GM18520 (cell line): ENCODE results near the gene DENND5B.
A peak's percentile ranks its signal among the peaks of the same experiment; 100 is the strongest.
"Not testable (repeated sequence)": the region's sequence is repeated elsewhere in the genome, so short reads cannot be mapped to it uniquely, and the experiment has no call there.

ENCODE experiments used
- ATAC-seq: cut with Tn5 transposase; IDR thresholded peaks from one replicate; pipeline ENCODE4 v1.9.1; 2021; ENCODE audit not compliant: unreplicated experiment

DENND5B gene

DNA sequence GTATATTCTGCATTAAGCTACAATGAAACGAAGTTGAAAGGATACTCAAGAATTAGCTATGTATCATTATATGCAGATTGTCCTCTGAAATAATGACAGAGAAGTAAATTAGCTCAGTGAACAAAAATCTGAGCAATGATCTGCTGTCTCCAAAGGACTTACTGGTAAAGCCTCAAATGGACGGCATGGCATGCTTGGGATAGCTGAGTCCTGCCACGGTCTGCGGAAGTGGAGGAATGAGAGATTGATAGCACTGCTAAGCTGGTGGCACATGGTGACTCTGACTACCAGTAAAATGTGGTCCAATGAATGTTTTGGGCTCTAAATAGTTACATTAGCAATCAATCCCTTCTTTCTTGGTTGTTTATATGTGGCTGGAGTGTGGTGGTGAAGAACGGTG is 3.7 kb upstream of the DENND5B start:
- no peak for ATAC-seq

DNA sequence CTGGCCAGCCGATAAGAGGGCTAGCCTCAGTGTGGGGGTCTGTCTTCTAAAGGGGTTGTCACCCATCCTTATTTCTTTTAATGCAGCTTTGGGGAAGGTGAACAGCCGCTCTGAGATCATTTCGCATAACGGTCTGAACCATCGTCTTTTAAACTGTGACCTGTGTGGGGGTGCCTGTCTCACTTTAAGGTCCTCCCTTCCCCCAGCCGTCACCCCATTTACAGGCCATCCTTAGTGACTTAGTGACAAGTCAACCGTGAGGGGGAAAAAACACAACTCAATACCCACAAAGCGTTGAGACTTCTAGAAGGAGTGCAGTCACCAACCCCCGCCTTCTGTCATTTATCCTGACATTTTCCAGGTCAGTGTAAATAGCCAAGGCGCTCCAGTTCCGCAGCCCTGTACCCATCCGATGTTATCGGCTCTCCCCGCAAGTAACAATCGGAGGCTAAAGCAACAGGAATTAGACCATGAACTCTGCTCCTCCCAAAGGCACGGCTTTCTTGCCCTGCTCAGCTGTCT is 505 bp upstream of the DENND5B start:
- peak; percentile 1 for ATAC-seq

DNA sequence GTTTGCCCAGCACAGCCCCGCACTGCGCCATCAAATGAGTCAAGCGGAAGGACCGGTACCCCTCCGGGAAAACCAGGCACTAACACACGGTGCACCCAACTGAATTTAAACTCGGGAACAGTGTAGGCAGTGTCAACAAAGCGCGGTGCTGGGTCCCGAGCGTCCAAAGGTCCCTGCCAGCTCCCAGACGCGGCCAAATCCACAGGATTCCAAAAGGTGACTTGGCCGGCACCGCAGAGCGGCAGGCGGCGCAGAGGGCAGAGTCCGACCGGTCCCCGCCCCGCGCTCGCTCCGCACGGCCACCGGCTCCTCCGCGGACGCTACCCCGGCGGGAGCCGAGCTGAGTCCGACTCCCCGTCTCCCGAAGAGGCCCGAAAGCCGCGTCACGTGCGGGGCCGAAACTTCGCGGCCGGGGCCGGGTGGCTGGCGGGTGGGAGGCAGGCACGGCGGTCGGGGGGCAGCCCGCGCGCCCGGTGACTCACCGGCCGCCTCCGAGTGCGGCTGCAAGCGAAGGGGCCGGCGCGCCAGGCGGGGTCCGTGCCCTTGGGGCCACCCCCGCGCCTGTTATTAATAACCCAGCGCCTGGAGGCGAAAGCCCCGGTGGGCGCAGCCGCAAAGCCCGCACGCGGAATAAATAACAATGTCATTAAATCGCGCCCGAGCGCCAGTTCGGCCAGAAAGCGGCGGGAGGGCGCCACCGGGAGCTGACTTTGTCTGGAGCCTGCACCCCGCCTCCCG is 863 bp downstream of the DENND5B start:
- peak; percentile 16 for ATAC-seq

DNA sequence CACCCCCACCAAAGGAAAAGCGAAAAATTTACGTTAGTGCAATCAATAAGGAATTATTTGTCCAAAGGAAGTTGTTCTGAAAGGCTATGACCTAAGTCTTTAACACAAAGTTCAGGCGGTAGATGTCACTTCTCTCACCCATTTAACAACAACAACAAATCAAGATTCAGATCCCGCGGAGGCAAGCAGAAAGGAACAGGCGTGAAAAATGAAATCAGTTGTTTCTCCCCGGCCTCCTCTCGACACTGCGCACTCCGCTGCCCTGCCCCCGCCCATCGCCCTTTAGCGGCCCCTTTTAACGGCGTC is 1.4 kb downstream of the DENND5B start:
- ATAC-seq, result peak; percentile 21

DNA sequence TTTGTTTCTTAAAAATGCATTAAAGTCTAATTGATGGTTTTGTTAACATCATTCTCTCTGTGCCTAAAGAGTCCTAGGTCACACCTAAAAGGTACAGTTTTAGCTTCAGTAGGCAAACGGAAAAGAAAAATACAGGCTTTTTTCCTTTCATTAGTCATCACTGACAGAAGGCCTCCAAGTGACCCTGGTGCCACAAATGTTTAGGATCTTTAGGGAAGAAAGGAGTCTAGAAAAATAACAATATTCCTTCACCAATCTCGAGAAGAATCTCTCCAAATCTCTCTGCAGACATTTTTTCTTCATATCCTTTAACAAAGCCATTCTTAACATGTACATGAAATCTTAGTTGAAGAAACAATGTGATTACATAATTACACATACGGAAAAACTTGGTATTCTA is 2.0 kb downstream of the DENND5B start:
- ATAC-seq, result no peak

DNA sequence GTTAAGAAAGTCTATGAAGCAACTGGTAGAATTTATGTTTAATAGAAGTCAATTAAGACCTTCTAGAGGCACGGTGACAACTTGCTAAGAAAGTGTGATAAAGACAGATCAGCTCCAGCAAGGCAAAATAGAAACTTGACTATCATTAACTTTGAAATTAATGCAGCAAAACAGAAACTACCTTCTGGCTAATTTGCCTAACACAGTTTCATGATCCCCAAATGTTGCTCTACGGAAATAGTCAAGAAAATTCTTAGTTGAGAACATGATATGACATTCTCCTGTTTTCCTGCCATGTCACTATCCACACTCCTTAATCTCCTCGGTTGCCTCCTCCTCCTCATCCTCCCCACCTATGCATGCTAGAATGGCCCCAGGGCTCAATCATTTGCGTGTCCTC is 4.2 kb downstream of the DENND5B start:
- ATAC-seq, result no peak

DNA sequence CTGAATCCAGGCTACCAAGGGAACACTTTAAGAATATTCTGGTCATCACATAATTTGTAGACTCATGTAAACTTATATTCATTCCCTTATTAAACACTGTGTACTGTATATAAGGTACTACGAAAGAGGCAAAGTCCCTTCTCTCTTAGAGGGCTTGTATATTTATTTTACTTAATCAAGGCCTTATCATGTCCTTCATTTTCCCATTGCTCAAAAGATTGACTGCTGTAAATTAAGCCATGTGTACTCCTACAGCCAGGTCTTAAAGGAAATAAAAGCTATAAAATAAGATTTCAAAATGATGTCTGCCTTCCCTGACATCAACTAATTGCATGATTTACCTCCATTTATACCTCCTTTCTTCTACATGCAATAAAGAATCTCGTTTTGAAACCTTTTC is 5.0 kb downstream of the DENND5B start:
- no peak for ATAC-seq

DNA sequence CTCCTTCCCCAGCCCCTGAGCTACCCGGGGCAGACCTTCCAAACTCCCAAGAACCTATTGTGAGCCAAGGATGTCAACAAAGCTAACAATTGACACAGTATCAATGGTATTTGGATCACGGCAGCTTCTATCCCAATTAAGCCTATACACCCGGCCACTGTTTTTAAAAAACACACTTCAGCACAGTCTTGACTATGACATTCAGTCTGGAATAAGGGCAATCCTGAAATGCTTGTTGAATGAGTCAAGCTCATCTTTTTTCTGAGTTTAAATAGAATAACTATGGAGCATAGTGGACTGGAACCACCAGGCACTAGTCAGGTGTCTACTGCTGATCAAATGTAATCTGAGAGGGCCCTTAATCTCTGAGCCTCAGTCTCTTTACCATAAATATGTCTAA is 5.7 kb downstream of the DENND5B start:
- no peak for ATAC-seq

DNA sequence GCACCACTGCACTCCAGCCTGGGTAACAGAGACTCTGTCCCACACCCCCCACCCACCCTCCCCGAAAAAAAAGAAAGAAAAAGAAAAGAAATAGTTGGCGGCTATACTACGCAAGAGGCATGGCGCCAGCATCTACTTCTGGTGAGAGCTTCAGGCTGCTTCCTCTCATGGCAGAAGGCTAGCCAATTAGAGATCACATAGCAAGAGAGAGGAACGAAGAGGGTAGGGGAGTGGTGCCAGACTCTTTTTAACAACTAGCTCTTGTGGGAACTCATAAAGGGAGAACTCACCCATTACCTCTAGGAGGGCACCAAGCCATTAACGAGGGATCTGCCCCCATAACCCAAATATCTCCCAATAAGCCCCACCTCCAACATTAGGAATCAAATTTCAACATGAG is 6.2 kb downstream of the DENND5B start:
- ATAC-seq, result no peak

DNA sequence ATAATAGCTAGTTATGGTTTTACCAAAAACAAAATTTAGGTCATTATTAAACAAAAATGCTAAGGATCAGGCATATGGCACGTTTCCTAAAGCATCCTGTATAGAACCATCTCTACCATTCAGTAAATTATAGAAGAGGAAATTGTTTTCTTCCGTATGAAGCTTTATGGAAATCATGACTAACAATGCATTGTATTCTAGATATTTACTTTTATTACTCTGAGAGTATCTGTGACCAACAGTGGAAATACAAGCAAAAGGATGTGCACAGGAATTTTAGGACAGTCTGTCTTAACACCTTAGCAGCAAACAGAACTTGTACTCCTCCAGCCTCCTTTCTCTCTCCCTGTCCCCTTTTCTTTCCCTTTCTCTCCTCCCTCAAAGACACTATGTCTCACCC is 7.1 kb downstream of the DENND5B start:
- ATAC-seq, result no peak

DNA sequence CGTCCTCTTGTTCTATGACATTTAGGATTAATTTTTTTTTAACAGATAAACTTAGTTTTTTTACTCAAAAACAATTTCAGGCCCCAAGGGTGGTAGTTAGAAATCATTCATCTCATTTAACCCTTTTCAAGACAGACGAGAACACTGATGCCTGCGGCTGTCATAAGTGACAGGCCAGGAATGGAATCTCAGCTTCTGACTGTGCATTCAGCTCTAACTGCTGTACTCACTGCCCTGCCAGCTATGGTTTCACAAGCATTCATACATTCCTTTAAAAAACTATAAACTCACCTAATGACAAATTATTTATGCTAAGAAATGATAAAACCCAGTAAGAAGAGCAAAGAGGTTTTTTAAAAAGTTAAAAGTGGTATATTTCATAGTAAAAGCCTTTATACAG is 8.8 kb downstream of the DENND5B start:
- no peak for ATAC-seq

DNA sequence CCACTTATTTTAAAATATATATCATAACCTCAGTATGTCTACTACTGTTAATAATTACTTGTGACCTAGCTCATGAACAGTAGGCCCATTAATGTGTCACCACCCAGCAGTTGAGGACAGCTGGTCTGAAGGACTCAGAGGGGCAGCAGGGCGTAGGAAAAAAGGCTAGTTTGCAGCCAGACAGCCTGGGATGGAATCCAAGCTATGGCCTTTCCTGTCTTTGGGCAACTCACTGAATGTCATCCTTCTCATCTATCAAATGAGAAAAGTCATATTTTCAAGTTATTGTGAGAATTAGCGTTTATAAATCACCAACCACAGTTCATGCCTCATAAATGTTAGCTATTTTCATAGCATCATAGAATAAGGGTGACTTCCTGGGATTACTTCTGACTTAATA is 12.3 kb downstream of the DENND5B start:
- no peak for ATAC-seq

DNA sequence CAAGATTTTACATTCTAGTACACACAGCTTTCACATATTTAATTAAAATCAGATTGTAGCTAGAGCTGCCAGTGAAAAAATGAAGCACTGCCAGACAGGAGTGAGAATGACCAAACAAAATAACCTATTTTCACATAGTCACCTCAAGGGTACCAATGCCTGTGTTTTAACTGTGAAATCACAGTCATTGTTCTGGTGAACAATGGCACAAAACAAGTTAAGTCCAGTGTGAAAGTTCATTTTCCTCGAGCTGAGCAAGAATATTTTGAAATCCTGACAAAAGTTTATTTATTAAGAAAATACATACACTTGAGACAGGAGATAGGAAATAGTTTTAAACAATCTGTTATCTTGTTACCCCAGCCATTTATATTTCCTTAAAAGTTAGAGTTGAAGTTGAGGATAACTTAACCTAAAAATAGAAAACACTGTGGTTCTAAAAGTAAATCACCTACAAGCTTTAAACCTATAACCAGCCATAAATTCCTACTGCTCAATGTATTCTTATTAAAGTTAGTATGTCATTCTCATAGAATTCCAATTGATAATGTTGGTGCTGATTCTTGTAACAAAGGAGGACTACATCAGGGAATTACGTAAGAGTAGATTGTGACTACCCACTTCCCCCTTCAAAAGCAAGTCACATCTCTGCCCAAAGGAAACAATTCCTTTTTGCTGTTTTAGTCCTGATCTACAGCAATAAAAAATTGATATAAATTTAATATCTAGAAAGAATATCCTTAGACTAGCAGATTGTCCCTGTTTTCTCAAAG is 15.9 kb downstream of the DENND5B start:
- ATAC-seq, result no peak

DNA sequence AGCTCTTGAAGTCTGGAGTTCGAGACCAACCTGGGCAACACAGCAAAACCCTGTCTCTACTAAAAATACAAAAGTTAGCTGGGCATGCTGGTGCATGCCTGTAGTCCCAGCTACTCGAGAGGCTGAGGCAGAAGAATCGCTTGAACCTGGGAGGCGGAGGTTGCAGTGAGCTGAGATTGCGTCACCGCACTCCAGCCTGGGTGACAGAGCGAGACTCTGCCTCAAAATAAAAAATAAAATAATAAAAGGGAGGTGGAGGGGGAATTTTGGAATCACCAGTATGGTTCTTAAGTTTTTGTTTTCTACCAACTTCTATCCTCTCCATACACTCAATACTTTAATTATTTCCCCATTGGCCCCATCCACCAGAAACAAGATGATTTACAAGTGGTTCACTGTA is 16.6 kb downstream of the DENND5B start:
- ATAC-seq, result not testable (repeated sequence)

DNA sequence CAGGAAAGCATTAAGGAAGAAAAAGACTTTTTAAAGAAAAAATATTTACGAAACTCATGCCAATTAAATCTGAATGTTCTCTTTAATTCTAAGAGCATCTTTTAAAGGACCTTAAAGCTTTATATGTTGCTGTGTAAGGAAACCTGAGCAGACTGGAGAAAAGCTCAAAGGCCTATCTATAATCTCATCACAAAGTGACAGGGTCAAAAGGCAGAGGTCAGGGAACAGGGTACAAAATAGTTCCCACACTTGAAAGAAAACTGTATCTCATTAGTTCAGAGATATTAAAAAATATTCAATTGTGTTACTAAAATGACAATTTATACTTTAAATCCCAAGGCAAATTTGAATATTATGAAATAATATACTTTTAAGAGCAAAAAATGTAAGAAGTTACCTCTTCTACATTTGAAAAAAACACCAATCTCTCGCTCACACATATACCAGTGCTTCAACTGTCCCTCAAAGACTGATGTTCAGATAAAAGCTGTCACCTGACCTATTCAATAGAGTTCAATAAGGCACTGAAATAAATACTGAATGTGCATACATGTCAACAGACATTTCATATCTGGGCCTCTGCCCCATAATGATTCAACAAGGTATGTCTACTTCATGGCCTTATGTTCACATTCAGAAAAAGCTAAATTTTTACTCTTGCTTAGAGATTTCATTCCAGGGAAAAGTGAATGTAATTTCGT is 17.9 kb downstream of the DENND5B start:
- ATAC-seq, result no peak

DNA sequence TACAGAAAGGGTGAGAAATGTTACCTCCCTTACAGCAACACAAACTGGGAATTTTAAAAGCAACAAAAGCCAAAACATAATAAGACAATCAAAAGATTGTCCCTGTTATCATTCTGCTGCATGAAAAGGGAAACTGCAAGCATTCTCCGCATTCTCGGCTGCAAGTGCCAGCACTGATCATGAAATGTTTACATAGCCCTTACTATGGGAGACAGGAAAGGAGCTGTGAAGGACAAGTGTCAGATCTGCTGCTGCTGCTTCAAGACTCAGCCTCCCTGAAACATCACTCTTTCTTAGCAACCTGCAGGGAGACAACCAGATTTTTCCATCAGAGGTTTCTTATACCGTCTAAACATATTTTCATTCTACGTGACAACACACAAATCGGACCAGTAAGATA is 20.1 kb downstream of the DENND5B start:
- ATAC-seq, result no peak

DNA sequence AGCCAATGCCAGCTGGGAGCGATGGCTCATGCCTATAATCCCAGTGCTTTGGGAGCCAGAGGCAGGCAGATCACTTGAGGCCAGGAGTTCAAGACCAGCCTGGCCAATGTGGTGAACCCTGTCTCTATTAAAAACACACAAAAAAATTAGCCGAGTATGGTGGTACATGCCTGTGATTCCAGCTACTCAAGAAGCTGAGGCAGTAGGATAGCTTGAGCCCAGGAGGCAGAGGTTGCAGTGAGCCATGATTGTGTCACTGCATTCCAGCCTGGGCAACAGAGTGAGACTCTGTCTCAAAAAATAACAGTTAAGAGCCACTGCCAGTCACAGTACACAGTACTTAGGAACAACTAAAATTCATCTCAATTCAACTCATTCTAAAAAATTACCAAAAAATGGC is 21.4 kb downstream of the DENND5B start:
- ATAC-seq, result not testable (repeated sequence)

DNA sequence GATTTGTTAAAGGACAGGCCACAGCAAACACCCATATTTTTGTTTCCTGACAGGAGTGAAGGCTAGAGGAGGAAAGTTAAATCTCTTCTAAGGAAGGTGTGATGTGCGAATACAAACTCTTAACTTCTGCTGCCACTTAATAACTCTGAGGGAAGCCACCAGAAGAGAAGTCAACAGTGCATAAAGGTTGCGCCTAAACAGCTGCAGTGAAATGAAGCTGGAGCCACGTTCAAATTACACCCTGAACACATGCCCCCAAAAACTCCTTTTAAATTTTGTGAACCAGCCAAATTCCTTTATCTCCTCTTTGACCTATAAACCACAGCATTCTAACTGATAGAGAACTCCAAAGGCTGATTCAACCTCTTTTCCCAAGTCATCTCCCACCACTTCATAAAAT is 22.4 kb downstream of the DENND5B start:
- no peak for ATAC-seq

DNA sequence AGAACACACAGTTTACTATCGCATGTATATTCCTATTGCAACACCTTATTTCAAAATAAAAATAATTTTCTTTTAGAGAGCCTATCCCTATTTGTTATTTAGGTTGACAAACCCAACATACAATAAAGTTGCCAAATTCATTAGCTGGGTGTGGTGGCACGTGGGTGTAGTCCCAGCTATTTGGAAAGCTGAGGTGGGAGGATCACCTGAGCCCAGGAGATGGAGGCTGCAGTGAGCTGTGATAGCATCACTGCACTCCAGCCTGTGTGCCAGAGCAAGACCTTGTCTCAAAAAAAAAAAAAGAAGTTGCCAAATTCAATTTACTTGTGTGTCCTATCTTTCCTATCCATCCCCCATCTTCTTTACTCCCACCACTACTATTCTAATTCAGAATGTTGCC is 23.9 kb downstream of the DENND5B start:
- ATAC-seq, result no peak

DNA sequence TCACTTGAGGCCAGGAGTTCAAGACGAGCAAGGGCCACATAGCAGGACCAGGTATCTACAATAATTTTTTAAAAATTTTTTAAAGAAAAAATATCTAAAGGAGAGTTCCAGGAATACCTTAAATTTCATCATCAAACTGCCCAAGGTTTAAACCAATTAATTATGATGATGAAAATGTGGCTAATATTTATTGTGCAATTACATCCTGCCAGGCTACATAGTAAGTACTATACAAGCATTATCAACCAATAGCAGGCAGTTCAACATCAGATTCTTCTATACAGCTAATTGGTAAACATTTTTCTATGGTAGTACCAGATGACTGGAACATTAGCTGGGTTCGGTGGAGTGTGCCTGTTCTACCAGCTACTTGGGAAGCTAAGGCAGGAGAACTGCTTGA is 24.4 kb downstream of the DENND5B start:
- no peak for ATAC-seq

DNA sequence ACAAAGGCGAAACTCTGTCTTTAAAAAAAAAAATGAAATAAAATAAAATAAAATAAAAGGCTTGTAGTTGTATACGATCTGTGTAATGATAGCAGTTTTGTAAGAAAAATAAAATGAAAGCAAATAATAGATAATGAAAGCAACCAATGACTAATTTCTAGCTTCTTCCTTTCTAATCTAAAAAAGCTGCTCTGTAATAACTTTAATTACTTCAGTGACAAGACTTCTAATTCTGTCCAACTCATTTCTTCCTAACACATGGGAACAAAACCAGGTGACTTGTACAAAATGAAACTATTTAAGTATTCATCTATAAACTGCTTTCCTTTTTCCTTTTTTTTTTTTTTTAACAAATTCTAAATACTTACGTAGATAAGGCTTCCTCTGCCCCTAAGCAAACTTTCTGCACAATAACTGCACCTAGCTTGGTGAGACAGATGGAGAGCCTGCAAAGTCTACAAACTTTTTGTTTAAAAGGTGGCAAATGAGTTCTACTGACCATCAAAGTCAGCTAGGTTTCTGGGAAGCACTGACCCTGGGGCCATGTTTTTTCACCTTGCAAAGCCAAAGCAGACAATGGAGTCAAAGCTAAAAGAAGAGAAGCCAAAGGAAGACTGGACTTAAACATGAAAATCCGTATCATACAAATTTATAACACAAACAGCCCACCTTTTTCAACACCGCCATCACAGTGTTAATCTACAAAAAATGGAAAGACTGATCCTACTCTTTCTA is 28.2 kb downstream of the DENND5B start:
- peak; percentile 49 for ATAC-seq
